A549 treated with dexamethasone at 1 μM for 4 hours (cell line): ENCODE measurements around the gene COG7. TPM values are rescaled to one million over a fixed set of nuclear protein-coding genes. Genes with fewer than 3 reads are reported as not detected.

Experiments
- total RNA-seq: library from RNA; stranded (reverse); fragments of 200-300 nt; extraction: Qiagen RNA extraction; gene quantifications from 5 replicates; pipeline ENCODE4 v1.2.3, GENCODE V29; 2022

The COG7 gene
- 13.3 to 19.3 TPM (median 18.8 TPM) in 5 replicates for total RNA-seq

GRCh38 chr16:23452572-23453337 is at the start of gene COG7:
TSS of gene COG7 (minus strand) at chr16:23453189. CDS start at chr16:23452994, 195 bp downstream.

Other genes with a start within 250 kb of the COG7 start
- 0.50 to 0.86 TPM (median 0.67 TPM) in 5 replicates for gene SCNN1B, start 150.9 kb downstream of the COG7 start, total RNA-seq
- gene GGA2, start 57.3 kb upstream of the COG7 start, total RNA-seq = 23.4 to 32.9 TPM (median 28.4 TPM) in 5 replicates
- gene EARS2, start 104.2 kb upstream of the COG7 start, total RNA-seq = 24.6 to 31.3 TPM (median 30.1 TPM) in 5 replicates
- gene UBFD1, start 104.5 kb upstream of the COG7 start, total RNA-seq = 35.6 to 52.7 TPM (median 50.5 TPM) in 5 replicates
- 151 to 173 TPM (median 157 TPM) in 5 replicates for gene NDUFAB1, start 143.1 kb upstream of the COG7 start, total RNA-seq
- 11.0 to 14.6 TPM (median 12.9 TPM) in 5 replicates for gene PALB2, start 188.1 kb upstream of the COG7 start, total RNA-seq
- 66.7 to 76.6 TPM (median 74.1 TPM) in 5 replicates for gene DCTN5, start 188.3 kb upstream of the COG7 start, total RNA-seq
- gene PLK1, start 225.7 kb upstream of the COG7 start, total RNA-seq = 148 to 173 TPM (median 166 TPM) in 5 replicates